Measurements from ENCODE around the gene MRS2. TPM values are rescaled to one million over a fixed set of nuclear protein-coding genes. Genes with fewer than 3 reads are reported as not detected.

The MRS2 gene
- total RNA-seq, 1 experiment from 2014 or later: 49.7 TPM

GRCh38 chr6:24458941-24459340 is 56.2 kb downstream of the MRS2 start:
- POLR2A ChIA-PET (ENCODE audit: unreplicated experiment): no interaction called here

GRCh38 chr6:24460966-24461365 is 58.2 kb downstream of the MRS2 start:
- Histone ChIP-seq H3K36me3 (ENCODE audit: low read depth) (no peaks in the 10 kb centered on the region), H3K4me1 (replicated peaks; ENCODE audit: insufficient read depth) (peaks cover 11% of the 10 kb centered on the region), H3K4me3 (no peak overlapping the region), H3K79me2 (ENCODE audit: low read depth) (no peaks in the 10 kb centered on the region), H3K27ac (no peak overlapping the region), H4K20me1 (ENCODE audit: insufficient read depth) (no peaks in the 10 kb centered on the region), H3F3A (ENCODE audit: insufficient read depth, low read depth) (no peaks in the 10 kb centered on the region), H3K9me3 (ENCODE audit: insufficient read depth, low read depth) (no peaks in the 10 kb centered on the region), H3K4me2 (no peak overlapping the region), H3K9me2 (ENCODE audit: insufficient read depth) (no peaks in the 10 kb centered on the region), H2AFZ (no peak overlapping the region), H3K27me3 (ENCODE audit: insufficient read depth, low read depth) (no peaks in the 10 kb centered on the region)
- BruUV-seq (replicated peaks): no TSS peak
- ChIA-PET CTCF (interaction anchor here (0.6 kb wide), 1 partner anchor 308 kb away, joined by 9 read pairs; no protein-coding TSS in a partner anchor), POLR2A (ENCODE audit: unreplicated experiment) (no interaction called here)
- no peak for TF ChIP-seq EZH2 (IDR thresholded peaks at IDR 0.05; ENCODE audit: low read depth)
- TF ChIP-seq CTCF (conservative IDR thresholded peaks at IDR 0.05): no peak
- intact Hi-C loops (cut with micrococcal nuclease; ENCODE audit: unreplicated experiment): no loop called here
- no peak for DNase-seq

More at GRCh38 chr6:24458941-24459340, 56.2 kb downstream of the MRS2 start:
- CTCF ChIA-PET: no interaction called here
- no peak overlapping the region for H2AFZ ChIP-seq
- no peaks in the 10 kb centered on the region for H3K79me2 ChIP-seq (ENCODE audit: low read depth)
- no peaks in the 10 kb centered on the region for H3F3A ChIP-seq (ENCODE audit: insufficient read depth, low read depth)
- H3K36me3 ChIP-seq (ENCODE audit: low read depth): no peaks in the 10 kb centered on the region
- H3K4me2 ChIP-seq: no peak overlapping the region
- TF ChIP-seq EZH2 (IDR thresholded peaks at IDR 0.05; ENCODE audit: low read depth) (no peak), CTCF (conservative IDR thresholded peaks at IDR 0.05) (no peak)
- H3K27me3 ChIP-seq (ENCODE audit: insufficient read depth, low read depth): no peaks in the 10 kb centered on the region
- peaks cover 11% of the 10 kb centered on the region for H3K4me1 ChIP-seq (replicated peaks; ENCODE audit: insufficient read depth)
- intact Hi-C loops (cut with micrococcal nuclease; ENCODE audit: unreplicated experiment): no loop called here
- H3K9me2 ChIP-seq (ENCODE audit: insufficient read depth): no peaks in the 10 kb centered on the region
- H3K4me3 ChIP-seq: no peak overlapping the region
- no peaks in the 10 kb centered on the region for H3K9me3 ChIP-seq (ENCODE audit: insufficient read depth, low read depth)
- BruUV-seq (replicated peaks): no TSS peak
- no peaks in the 10 kb centered on the region for H4K20me1 ChIP-seq (ENCODE audit: insufficient read depth)
- DNase-seq: peak in 1 of 2 experiments; percentile 43
- H3K27ac ChIP-seq: no peak overlapping the region

GRCh38 chr6:24464253-24465038 is 61.7 kb downstream of the MRS2 start:
- Histone ChIP-seq H2AFZ (no peak overlapping the region), H3K27ac (no peak overlapping the region), H3F3A (ENCODE audit: insufficient read depth, low read depth) (no peaks in the 10 kb centered on the region), H3K9me2 (ENCODE audit: insufficient read depth) (no peaks in the 10 kb centered on the region), H3K27me3 (ENCODE audit: insufficient read depth, low read depth) (no peaks in the 10 kb centered on the region), H3K79me2 (ENCODE audit: low read depth) (no peaks in the 10 kb centered on the region), H3K9me3 (ENCODE audit: insufficient read depth, low read depth) (no peaks in the 10 kb centered on the region), H3K4me3 (no peak overlapping the region), H3K4me2 (no peak overlapping the region), H3K4me1 (replicated peaks; ENCODE audit: insufficient read depth) (no peaks in the 10 kb centered on the region), H4K20me1 (ENCODE audit: insufficient read depth) (no peaks in the 10 kb centered on the region), H3K36me3 (ENCODE audit: low read depth) (no peaks in the 10 kb centered on the region)
- intact Hi-C loops (cut with micrococcal nuclease; ENCODE audit: unreplicated experiment): no loop called here
- TF ChIP-seq EZH2 (IDR thresholded peaks at IDR 0.05; ENCODE audit: low read depth) (no peak), CTCF (conservative IDR thresholded peaks at IDR 0.05) (no peak)
- DNase-seq: no peak
- ChIA-PET POLR2A (ENCODE audit: unreplicated experiment) (no interaction called here), CTCF (no interaction called here)
- no TSS peak for BruUV-seq (replicated peaks)
